ENCODE data around the gene LRRN2. TPM values are rescaled to one million over a fixed set of nuclear protein-coding genes. Genes with fewer than 3 reads are reported as not detected.

LRRN2 gene
- total and polyA plus RNA-seq, 2 experiments from 2014 or later: 0.74 to 2.6 TPM

- TF ChIP-seq ZNF462 (CRISPR knock-in tag; IDR thresholded peaks at IDR 0.05) (no peak), ZNF114 (CRISPR knock-in tag; IDR thresholded peaks at IDR 0.05) (no peak), ZNF331 (CRISPR knock-in tag; IDR thresholded peaks at IDR 0.05; ENCODE audit: low read depth) (no peak)
Measured at GRCh38 chr1:204688007-204688406, 2.5 kb upstream of the LRRN2 start (continued).

GRCh38 chr1:204684571-204685235 is 835 bp downstream of the LRRN2 start:
- Mint-ChIP-seq H3K9me3 (no peaks in the 10 kb centered on the region), H3K36me3 (ENCODE audit: low read depth) (no peaks in the 10 kb centered on the region; the same call in 2 of the 3 replicates), H3K27ac (no peak overlapping the region), H3K27me3 (ENCODE audit: insufficient read depth, low read depth, poor library complexity) (peaks cover 38% of the 10 kb centered on the region), H3K4me3 (peak overlapping the region; percentile 86), H3K4me1 (peaks cover 24% of the 10 kb centered on the region)
- no peaks in the 10 kb centered on the region for H3K9me2 ChIP-seq (ENCODE audit: insufficient read depth)
- no peaks in the 10 kb centered on the region; the same call in 1 of the 2 replicates for H4K20me1 ChIP-seq (replicated peaks; ENCODE audit: insufficient read depth)
- peaks cover 59% of the 10 kb centered on the region for H3K27me3 ChIP-seq (ENCODE audit: insufficient read depth)
- TF ChIP-seq CREB1 (CRISPR knock-in tag; IDR thresholded peaks at IDR 0.05; ENCODE audit: low read depth): no peak
- peak; percentile 1 for TF ChIP-seq EZH2 (IDR thresholded peaks at IDR 0.05; ENCODE audit: low read depth, unreplicated experiment)
- H3K4me2 ChIP-seq: peak overlapping the region; percentile 96
- no peaks in the 10 kb centered on the region for H3K36me3 ChIP-seq (ENCODE audit: insufficient read depth)
- peaks cover 10% of the 10 kb centered on the region; the same call in 1 of the 2 replicates for H3K4me1 ChIP-seq (ENCODE audit: insufficient read depth)
- H3F3A ChIP-seq (replicated peaks; ENCODE audit: low read depth): no peaks in the 10 kb centered on the region
- peak overlapping the region; percentile 83 for H3K4me3 ChIP-seq
- no peak overlapping the region for H3K27ac ChIP-seq (ENCODE audit: low read depth)
- ATAC-seq (peak; percentile 58), DNase-seq (ENCODE audit: low spot score) (peak; percentile 60)
- H2AFZ ChIP-seq: peak overlapping the region; percentile 96
- no peaks in the 10 kb centered on the region for H3K79me2 ChIP-seq (replicated peaks; ENCODE audit: insufficient read depth)

Measured in GM23338 (cell line).